ENCODE data around the gene OR52H1. TPM values are rescaled to one million over a fixed set of nuclear protein-coding genes. Genes with fewer than 3 reads are reported as not detected.

OR52H1 gene
- total RNA-seq, 1 donor from 2014 or later, result not detected

DNA sequence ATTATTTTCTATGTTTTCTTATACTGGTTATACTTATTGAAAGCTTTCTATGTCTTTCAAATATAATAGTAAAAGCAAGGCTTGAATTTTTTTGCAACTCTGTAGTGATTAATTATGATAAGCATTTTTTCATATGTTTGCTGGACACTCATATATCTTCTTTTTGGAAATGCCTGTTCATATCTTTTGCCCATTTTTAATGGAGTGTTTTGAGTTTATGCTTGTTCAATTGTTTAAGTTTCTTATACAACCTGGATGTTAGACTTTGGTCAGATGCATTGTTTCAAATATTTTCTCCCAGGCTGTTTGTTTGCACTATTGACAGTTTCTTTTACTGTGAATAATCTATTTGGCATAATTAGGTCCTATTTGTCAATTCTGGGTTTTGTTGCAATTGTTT lies 11.9 kb downstream of the OR52H1 start:
- no peaks in the 10 kb centered on the region for H3K9me3 Mint-ChIP-seq (ENCODE audit: unreplicated experiment)
- TF ChIP-seq, protein P1, sequence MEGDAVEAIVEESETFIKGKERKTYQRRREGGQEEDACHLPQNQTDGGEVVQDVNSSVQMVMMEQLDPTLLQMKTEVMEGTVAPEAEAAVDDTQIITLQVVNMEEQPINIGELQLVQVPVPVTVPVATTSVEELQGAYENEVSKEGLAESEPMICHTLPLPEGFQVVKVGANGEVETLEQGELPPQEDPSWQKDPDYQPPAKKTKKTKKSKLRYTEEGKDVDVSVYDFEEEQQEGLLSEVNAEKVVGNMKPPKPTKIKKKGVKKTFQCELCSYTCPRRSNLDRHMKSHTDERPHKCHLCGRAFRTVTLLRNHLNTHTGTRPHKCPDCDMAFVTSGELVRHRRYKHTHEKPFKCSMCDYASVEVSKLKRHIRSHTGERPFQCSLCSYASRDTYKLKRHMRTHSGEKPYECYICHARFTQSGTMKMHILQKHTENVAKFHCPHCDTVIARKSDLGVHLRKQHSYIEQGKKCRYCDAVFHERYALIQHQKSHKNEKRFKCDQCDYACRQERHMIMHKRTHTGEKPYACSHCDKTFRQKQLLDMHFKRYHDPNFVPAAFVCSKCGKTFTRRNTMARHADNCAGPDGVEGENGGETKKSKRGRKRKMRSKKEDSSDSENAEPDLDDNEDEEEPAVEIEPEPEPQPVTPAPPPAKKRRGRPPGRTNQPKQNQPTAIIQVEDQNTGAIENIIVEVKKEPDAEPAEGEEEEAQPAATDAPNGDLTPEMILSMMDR (IDR thresholded peaks at IDR 0.05; ENCODE audit: partially characterized antibody, unreplicated experiment), result no peak
- H3K27ac Mint-ChIP-seq (ENCODE audit: unreplicated experiment), result no peak overlapping the region
- no peaks in the 10 kb centered on the region for H3K4me1 Mint-ChIP-seq (ENCODE audit: low read depth, unreplicated experiment)
- no peak for DNase-seq
- no peaks in the 10 kb centered on the region for H3K36me3 Mint-ChIP-seq (ENCODE audit: unreplicated experiment)
- H3K4me3 Mint-ChIP-seq (ENCODE audit: unreplicated experiment), result no peak overlapping the region
- no peaks in the 10 kb centered on the region for H3K27me3 Mint-ChIP-seq (ENCODE audit: unreplicated experiment)

DNA sequence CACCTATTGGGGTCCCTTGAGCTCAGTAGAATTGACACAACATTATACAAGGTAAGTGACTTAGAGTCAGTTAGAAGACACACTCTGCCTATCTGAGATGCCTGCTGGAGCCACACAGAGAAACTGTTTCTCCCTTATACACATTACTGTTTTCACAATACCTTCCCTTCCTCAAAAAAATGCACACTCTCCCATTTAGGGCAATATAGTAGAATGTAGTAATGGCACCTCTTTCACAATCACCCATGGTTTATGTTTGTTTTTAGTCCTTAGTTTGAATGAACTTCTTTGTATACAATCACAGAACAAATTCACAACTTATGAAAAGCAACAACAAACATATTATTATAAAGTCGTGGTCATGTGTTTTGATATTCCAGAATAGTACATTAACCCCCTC lies 14.3 kb downstream of the OR52H1 start:
- H3K36me3 Mint-ChIP-seq (ENCODE audit: unreplicated experiment), result no peaks in the 10 kb centered on the region
- H3K4me1 Mint-ChIP-seq (ENCODE audit: low read depth, unreplicated experiment), result no peaks in the 10 kb centered on the region
- no peaks in the 10 kb centered on the region for H3K9me3 Mint-ChIP-seq (ENCODE audit: unreplicated experiment)
- no peak overlapping the region for H3K4me3 Mint-ChIP-seq (ENCODE audit: unreplicated experiment)
- no peak overlapping the region for H3K27ac Mint-ChIP-seq (ENCODE audit: unreplicated experiment)
- TF ChIP-seq, protein P1 (IDR thresholded peaks at IDR 0.05; ENCODE audit: partially characterized antibody, unreplicated experiment), result no peak
- no peak for DNase-seq
- H3K27me3 Mint-ChIP-seq (ENCODE audit: unreplicated experiment), result no peaks in the 10 kb centered on the region

DNA sequence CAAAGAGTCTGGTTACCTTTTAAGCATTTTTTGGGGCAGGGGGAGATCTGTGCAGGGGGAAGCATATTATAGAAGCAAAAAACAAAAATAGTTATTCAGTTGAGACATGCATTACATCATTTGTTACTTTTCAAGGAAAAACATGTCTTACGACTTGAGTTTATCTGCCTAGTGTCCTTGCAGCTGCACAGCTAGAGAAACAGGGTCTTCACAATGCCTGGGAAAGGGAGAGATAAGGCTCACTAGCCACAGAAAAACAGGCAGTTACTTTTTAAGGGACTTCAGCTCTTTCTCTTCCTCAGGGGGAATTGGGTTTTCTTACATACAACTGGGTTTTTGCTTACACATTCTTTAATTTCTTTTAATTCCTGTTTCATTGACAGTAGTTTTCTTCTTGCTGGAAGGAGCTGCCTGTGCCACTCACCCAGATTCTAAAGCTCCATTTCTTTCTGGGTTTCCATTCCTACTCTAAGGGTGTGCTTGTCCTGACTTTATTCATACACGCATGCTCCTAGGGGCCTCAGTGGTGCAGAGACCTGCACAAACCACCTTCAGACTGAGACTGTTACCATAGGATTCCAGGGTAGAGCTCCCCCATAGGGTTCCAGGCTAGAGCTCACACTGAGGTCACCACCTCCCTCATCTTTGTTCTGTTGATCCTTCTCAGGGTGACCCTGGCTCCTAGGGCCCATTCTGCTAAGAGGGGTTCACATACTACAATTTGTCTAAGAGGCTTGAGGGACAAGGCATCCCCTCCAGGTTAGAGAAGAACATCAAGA lies 17.1 kb downstream of the OR52H1 start:
- no peaks in the 10 kb centered on the region for H3K27me3 Mint-ChIP-seq (ENCODE audit: unreplicated experiment)
- TF ChIP-seq, protein P1 (IDR thresholded peaks at IDR 0.05; ENCODE audit: partially characterized antibody, unreplicated experiment), result no peak
- H3K27ac Mint-ChIP-seq (ENCODE audit: unreplicated experiment), result no peak overlapping the region
- DNase-seq, result no peak
- no peaks in the 10 kb centered on the region for H3K36me3 Mint-ChIP-seq (ENCODE audit: unreplicated experiment)
- H3K4me1 Mint-ChIP-seq (ENCODE audit: low read depth, unreplicated experiment), result no peaks in the 10 kb centered on the region
- H3K4me3 Mint-ChIP-seq (ENCODE audit: unreplicated experiment), result no peak overlapping the region
- no peaks in the 10 kb centered on the region for H3K9me3 Mint-ChIP-seq (ENCODE audit: unreplicated experiment)

DNA sequence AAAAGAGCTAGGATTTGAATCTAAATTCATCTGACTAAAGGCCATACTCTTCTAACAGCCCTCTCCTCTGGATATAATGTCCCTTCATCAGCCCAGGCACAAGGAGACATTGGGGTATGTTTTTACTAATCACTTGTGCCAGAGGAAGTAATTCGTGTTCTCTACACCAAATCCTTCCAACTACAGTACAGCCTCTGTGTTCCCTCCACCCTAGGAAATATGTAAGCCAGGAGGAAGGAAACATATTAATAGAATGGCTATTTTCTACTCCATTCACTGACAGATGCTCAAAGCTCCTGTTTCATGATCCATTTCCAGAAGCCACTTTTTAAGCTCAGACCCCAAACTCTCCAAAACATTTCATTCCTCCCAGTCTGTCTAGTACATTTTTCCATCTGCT lies 19.8 kb downstream of the OR52H1 start:
- DNase-seq, result no peak
- no peak overlapping the region for H3K4me3 Mint-ChIP-seq (ENCODE audit: unreplicated experiment)
- no peaks in the 10 kb centered on the region for H3K9me3 Mint-ChIP-seq (ENCODE audit: unreplicated experiment)
- no peaks in the 10 kb centered on the region for H3K27me3 Mint-ChIP-seq (ENCODE audit: unreplicated experiment)
- H3K4me1 Mint-ChIP-seq (ENCODE audit: low read depth, unreplicated experiment), result no peaks in the 10 kb centered on the region
- H3K36me3 Mint-ChIP-seq (ENCODE audit: unreplicated experiment), result no peaks in the 10 kb centered on the region
- TF ChIP-seq, protein P1 (IDR thresholded peaks at IDR 0.05; ENCODE audit: partially characterized antibody, unreplicated experiment), result no peak
- H3K27ac Mint-ChIP-seq (ENCODE audit: unreplicated experiment), result no peak overlapping the region

DNA sequence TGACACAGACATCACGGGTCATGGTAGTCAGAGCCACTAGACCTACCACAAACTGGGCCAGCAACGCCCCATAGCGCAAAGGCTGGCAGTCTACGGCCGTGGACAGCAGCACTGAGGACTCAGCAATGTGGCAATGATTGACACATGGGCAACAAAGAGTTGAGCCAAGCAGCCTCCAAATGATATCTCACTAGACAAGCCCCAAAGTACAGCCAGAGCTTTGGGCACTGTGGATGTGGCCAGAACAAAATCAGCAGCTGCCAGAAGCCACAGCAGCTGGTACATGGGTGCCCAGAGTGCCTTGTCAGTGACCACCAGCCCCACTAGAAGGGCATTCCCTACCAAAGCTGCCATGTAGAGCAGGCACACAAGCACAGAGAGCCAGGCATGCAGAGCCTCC lies 20.6 kb downstream of the OR52H1 start:
- no peaks in the 10 kb centered on the region for H3K36me3 Mint-ChIP-seq (ENCODE audit: unreplicated experiment)
- no peaks in the 10 kb centered on the region for H3K27me3 Mint-ChIP-seq (ENCODE audit: unreplicated experiment)
- no peaks in the 10 kb centered on the region for H3K9me3 Mint-ChIP-seq (ENCODE audit: unreplicated experiment)

More for the DNA sequence above, 20.6 kb downstream of the OR52H1 start:
- TF ChIP-seq, protein P1 (IDR thresholded peaks at IDR 0.05; ENCODE audit: partially characterized antibody, unreplicated experiment), result no peak
- no peak overlapping the region for H3K27ac Mint-ChIP-seq (ENCODE audit: unreplicated experiment)
- DNase-seq, result no peak
- H3K4me1 Mint-ChIP-seq (ENCODE audit: low read depth, unreplicated experiment), result no peaks in the 10 kb centered on the region
- no peak overlapping the region for H3K4me3 Mint-ChIP-seq (ENCODE audit: unreplicated experiment)

All from glutamatergic neuron (in vitro differentiated cells).